Fibroblast of villous mesenchyme (primary cell): ENCODE measurements around the gene RASA3. TPM values are rescaled to one million over a fixed set of nuclear protein-coding genes. Genes with fewer than 3 reads are reported as not detected.
"Not testable (repeated sequence)": the region's sequence is repeated elsewhere in the genome, so short reads cannot be mapped to it uniquely, and the experiment has no call there.

Source experiments
- DNase-seq: peaks from one replicate; pipeline ENCODE4 v3.0.0-alpha.2; 2010; ENCODE audit warnings: low read depth
- H3K4me3 ChIP-seq: 2 replicates; pipeline ENCODE4 v1.5.1; 2011; ENCODE audit warnings: low read depth, mild to moderate bottlenecking, low read length
- total RNA-seq: library from RNA; depleted of rRNA; stranded (reverse); fragments of >200 nt; gene quantifications from 2 replicates; pipeline ENCODE4 v1.2.3, GENCODE V29; 2012
- TF ChIP-seq, protein P1 (sequence below): IDR thresholded peaks from 2 replicates; pipeline ENCODE4 v1.5.1; 2012; ENCODE audit warnings: low read depth, mild to moderate bottlenecking, low read length; ENCODE audit not compliant: insufficient read depth

The RASA3 gene
- total RNA-seq, 1 donor, result 34.1 TPM

DNA sequence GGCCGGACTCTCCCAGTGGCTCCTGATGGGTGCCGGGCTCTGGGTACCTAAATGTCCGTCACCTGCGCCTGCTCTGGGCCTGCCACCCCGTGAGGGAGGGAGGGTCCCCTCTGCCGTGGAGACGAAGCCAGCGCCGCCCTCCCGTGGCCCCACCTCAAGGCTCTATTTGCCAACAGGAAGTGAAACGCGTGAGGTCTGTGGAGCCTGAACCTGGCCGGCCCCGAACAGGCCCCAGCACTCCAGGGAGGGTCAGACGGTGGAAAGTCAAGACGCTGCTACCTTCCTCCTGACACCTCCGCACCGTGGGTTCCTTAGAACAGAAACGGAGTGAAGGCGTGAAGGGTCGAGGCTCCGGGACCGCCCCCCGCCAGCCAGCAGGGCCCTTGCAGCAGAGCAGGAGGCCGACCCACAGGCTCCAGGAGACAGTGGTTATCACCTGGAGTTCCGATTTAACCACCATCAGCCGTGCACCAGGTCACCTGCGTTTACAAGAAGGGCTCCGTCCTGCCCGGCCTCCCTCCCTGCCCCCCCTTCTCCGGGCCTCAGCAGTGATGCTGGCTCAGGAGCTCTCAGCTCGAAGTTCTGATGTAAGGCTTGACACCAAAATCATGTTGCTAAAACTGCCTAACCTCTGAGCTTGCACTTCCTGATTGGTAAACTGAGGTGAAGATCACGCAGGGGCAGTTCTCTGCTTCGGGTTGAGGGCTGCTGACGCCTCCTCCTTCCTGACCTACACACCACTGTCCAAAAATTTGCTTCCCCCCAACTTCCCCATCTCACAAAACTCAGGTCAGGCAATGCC is 107.6 kb downstream of the RASA3 start:
- DNase-seq, result no peak
- TF ChIP-seq, protein P1, sequence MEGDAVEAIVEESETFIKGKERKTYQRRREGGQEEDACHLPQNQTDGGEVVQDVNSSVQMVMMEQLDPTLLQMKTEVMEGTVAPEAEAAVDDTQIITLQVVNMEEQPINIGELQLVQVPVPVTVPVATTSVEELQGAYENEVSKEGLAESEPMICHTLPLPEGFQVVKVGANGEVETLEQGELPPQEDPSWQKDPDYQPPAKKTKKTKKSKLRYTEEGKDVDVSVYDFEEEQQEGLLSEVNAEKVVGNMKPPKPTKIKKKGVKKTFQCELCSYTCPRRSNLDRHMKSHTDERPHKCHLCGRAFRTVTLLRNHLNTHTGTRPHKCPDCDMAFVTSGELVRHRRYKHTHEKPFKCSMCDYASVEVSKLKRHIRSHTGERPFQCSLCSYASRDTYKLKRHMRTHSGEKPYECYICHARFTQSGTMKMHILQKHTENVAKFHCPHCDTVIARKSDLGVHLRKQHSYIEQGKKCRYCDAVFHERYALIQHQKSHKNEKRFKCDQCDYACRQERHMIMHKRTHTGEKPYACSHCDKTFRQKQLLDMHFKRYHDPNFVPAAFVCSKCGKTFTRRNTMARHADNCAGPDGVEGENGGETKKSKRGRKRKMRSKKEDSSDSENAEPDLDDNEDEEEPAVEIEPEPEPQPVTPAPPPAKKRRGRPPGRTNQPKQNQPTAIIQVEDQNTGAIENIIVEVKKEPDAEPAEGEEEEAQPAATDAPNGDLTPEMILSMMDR, result no peak
- H3K4me3 ChIP-seq, result no peak overlapping the region

DNA sequence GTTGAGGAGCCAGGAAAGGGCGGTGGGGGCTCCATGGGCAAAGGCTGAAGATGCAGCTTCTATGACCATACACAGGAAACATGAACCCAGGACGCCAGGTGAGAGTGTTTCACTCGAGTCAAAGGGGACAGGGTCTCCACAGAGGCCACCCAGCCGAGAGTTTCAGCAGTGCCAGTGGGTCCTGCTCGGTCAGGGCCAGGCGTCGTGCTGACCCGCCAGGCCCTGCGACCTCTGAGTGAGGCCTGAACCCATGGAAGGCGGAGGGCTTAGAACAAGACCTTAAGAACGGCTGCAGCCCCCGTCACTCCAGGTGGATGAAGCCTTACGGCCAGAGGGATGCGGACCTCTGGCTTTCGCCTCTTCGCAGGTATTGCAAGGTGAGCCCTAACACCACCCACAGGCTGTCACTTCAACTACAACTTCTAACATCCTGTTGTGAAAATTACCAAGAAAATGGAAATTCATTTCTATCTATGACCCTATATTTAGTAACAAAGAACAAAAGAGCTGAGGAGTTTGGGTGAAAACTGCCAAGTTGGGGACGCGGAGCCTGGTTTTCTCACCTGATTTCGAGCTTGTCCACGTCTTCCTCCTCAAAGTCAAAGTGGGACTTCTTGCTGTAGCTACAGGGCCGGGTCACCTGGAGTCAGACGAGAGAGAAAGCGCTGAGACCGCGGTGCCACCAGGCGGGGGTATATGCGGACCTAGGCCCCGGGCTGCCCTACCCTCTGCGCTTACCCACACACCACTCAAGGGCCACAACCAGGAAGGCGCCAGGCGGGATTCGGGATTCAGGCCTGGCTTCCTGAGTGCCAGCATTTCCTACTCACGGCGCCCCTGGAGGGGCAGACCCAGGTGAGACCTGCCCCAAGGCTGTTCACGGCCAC is 108.5 kb downstream of the RASA3 start:
- H3K4me3 ChIP-seq, result no peak overlapping the region
- TF ChIP-seq, protein P1, result no peak
- DNase-seq, result no peak

DNA sequence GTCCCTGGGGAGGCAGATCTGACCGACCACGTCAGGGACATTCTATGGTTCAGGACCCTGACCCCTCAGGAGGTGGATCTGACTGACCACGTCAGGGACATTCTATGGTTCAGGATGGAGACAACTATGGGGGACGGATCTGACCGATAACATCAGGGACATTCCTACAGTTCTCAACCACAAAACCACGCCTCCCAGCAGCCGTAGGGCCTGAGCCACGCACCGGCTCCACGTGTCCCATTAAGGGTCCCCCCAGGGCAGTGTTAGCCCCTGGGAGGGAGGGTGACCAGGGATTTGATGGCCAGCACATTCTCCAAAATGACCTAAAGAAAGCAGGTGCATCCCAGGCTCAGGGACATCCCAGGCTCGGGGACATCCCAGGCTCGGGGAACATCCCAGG is 109.5 kb downstream of the RASA3 start:
- no peak for DNase-seq
- TF ChIP-seq, protein P1, result no peak
- H3K4me3 ChIP-seq, result no peak overlapping the region

DNA sequence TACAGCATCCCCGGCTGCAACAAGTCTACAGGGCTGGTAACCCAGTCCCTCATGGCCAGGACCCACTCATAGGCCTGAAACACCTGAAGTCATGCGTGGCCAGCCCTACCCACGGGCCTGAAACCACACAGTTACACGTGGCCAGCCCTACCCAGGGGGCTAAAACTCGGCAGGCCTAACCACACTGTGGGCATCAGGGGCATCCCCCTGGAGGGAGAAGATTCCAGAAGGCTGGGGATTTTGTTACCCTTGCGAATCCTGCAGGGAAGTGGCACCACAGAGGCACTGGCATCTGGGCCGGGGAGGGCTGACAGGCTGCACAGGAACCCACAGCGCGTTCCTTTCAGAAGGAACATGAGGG is 110.1 kb downstream of the RASA3 start:
- DNase-seq, result no peak
- TF ChIP-seq, protein P1, result no peak
- no peak overlapping the region for H3K4me3 ChIP-seq

DNA sequence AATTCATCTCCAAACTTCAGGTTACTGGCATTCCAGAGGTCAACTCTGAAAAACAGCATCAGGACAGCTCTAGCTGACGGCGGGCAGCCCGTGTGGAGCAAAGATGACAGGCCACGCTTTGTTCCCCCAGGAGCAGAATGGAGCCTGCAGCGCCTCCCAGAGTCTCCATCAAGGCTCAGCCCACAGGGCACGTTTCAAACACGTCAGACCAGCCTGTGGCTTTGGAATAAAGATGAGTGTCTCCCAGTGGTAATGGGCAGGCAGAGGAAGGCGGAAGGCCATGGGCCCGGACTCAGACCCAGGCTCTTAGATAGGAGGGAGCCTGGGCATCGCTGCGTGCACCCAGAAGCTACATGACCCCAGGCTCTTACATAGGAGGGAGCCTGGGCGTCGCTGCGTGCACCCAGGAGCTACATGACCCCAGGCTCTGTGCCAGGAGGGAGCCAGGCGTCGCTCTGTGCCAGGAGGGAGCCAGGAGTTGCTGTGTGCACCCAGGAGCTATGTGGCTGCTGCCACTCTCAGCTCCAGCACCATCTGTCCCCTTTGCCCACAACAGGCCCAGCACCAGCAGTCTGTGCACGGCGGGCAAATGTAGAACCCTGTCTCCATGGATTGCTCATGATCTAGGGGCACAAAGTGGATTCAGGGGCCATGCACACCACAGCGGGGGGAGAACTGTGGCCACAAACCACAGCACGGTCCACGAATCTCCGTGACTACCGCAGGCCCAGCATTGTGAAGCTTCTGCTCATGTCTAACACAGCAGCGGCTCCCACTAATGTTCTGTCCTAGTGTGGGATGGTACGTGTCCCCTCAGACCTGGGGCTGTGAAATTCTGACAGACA is 110.7 kb downstream of the RASA3 start:
- H3K4me3 ChIP-seq, result no peak overlapping the region
- DNase-seq, result no peak
- TF ChIP-seq, protein P1, result no peak

DNA sequence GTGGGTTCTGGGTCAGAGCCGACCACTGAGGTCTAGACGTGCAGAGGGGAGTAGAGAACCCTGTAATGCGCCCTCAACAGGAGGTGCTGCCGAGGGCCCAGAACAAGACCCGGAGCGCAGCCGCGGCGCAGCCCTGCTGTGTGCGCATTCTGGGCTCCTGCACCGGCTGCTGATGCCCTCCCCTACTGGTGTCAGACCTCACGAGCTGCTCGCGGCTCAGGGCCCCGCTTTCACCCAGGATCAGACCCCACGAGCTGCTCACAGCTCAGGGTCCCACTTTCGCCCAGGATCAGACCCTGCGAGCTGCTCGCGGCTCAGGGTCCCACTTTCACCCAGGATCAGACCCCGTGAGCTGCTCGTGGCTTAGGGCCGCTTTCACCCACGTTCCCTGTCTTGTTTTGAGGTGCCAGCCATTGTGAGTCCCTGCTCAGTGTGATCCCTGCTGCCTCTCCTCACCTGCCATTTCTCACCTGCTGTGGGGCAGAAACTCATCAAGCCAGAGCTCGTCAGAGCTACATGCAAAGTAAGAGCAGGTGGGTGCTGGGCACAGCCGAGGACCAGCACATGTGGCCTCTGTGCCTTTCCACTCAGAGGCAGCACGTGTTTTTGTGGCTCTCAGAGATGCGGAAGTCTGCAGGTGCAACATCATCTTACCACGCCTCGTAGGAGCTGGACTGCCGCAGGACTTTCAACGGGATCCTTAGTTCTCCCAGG is 111.5 kb downstream of the RASA3 start:
- DNase-seq, result no peak
- TF ChIP-seq, protein P1, result no peak
- no peak overlapping the region for H3K4me3 ChIP-seq

DNA sequence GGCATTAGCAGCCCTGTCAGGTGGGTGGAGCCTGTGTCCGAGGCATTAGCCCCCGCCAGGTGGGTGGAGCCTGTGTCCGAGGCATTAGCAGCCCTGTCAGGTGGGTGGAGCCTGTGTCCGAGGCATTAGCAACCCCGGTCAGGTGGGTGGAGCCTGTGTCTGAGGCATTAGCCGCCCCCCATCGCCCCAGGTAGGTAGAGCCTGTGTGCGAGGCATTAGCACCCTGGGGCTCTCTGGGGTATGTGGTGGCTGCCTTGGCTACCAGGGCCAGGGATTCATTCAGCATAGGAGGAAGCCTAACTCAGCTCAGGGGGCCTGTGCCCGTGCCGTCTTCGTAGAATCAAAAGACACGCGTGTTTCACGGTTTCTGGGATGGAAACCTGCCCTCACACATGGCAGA is 112.3 kb downstream of the RASA3 start:
- H3K4me3 ChIP-seq, DNase-seq: not testable (repeated sequence)
